ENCODE results near the gene GNB5.
"Not testable (repeated sequence)": the region's sequence is repeated elsewhere in the genome, so short reads cannot be mapped to it uniquely, and the experiment has no call there.

The GNB5 gene

GRCh38 chr15:52111517-52112202, 79.5 kb downstream of the GNB5 start:
- DNase-seq = no peak

DNA sequence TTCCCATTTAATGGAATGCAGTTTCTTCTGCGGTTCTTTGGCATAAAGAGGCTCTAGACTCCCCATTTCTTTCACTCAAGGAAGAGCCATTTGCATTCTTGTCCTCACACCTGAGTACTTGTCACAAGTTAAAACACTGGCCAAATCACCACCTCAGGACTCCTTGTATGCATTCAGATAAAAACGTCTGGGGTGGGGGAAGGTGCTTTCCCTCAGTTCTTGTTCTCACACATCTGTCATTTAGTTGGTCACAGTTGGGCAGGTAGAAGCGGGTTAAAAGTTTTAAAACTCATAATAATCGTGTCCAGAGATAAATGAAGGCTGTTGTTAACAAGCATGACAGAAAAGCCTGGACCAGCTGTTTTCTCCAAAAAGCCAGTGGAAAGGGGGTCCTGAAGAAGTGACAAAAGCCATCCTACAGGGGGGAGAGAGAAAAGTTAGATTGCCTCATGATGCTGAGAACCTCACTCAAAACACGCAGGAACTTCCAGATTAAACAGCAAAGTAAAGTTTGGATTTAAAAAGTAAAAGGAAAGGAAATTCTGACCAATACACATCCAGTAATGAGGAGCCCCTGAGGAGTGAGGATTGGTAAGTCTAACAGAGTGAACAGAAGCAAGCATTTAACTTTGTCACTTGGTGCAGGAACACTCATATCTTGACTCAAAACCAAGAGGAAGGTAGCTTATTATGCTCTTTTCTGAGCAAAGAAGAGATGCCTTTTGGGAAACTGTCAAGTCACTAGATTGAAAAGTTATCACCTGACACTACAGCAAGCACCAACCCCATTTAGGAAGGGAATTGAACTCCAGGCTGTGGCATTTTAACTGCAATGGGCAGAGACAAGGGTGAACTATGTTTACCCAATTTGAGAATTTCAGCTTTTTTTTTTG, 81.4 kb downstream of the GNB5 start:
- no peak for DNase-seq

- DNase-seq = no peak
Observed at GRCh38 chr15:52107238-52107637, 84.0 kb downstream of the GNB5 start.

DNA sequence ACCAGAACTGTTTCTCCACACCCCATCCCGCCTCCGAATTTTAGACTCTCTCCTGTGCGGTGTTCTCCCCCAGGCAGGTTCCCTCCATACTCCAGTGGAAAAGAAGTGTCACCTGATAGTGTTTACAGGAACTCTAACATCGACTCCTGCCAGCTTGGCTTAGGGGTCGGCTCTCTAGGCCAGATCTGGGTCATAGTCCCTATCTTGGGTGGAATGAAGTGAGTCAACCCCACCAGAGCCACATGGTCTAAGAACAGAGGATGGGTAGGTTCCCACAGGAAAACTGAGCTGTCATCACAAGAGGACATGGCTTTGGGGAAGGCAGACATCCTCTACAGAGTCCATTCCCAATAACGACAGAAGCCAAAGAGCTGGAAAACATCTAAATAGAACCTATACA, 84.6 kb downstream of the GNB5 start:
- no peak for DNase-seq

GRCh38 chr15:52105846-52106245, 85.3 kb downstream of the GNB5 start:
- no peak for DNase-seq

DNA sequence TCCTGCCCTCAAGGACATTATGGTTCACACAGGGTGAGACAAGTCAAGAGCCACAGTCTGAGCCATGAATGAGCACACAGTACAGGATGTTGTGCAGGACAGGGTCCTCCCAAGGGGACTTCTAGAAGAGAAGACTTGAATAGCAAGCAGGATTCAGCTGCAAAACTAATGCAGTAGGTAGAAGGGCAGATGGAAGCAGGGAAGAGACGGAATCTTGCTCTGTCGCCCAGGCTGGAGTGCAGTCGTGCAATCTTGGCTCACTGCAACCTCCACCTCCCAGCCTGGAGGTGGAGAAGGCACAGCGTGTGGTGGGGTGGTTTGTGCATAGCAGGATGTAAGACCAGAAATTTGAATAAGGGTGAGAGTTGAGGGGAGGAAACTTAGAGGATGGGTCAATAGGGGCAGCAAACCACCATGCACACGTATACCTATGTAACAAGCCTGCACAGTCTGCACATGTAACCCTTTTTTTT, 86.6 kb downstream of the GNB5 start:
- DNase-seq = no peak

DNA sequence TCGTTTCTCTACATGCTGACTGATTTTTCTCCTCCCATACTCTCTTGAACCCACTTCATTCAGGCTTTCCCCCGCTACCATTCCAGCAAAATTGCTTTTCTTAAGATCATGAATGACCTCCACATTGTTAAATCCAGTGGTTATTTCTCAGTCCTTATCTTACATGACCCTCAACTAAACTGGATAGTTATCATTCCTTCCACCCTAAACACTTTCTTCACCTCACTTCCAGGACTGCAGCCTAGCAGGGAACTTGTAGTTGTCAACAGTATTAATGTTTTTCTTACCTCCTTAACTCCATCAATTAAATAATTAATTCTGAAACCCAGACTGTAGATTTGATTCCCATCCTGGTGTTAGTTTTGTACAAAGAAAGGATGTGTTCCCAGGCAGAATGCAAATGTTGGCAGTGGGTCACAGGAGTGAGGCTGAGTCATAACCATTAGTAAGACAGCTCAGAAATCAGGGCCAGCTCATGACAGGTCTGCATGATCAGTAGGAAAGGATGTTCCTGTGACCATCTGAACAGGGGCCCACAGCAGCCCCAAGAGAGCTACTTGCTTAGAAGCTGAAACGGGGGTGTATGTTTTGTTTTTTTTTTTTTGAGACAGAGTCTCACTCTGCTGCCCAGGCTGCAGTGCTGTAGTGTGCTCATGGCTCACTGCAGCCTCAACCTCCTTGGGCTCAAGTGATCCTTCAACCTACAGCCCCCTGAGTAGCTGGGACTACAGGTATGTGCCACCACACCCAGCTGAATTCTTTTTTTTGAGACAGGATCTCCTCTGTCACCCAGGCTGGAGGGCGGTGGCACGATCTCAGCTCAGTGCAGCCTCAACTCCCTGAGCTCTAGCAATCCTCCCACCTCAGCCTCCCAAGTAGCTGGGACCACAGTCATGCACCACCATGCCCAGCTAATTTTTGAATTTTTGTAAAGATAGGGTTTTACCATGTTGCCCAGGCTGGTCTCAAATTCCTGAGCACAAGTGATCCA, 87.7 kb downstream of the GNB5 start:
- no peak for DNase-seq

DNA sequence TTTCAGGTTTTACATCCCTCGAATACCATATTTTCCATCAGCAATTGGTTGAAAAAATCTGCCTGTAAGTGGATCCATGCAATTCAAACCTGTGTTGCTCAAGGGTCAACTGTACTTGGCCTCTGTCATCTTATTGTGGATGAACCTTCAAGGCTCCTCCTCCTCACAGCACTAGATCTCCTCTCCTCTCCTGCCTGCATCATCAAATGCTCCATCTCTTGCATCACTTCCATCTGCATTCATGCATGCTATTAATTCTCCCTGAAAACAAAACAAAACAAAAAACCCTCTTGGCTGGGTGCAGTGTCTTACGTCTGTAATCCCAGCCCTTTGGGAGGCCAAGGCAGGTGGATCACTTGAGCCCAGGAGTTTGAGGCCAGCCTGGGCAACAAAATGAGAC, 88.7 kb downstream of the GNB5 start:
- DNase-seq = no peak

DNA sequence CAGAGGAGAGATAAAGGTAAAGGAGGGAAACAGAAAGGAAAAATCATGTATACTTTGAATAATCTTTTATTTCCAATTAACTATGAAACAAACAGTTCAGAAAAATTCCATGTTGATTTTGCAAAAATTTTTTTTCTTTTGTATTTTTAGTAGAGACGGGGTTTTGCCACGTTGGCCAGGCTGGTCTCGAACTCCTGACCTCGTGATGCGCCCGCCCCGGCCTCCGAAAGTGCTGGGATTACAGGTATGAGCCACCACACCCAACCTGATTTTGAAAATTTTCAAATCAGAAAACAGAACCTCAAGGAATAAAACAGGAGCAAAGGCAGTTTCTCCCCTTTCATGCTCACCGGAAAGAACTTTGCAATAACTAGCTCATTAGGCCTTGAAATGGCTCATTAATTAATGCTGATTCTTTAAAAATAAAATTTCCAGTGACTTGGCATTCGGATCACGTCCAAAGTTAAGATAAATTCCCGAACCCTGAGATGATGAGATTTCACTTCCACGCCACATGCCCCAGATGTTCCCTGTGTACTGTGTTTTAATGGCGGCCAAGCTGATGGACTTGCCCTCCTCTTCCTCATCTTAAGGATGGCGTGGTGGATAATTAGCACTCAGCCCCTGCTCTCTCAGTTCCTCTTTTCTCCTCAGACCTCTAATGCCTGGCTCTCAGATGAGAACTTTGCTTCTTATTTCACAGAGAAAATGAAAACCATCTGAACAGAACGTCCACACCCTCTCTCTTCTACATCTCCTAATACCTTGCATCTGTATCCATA, 89.5 kb downstream of the GNB5 start:
- no peak for DNase-seq

DNA sequence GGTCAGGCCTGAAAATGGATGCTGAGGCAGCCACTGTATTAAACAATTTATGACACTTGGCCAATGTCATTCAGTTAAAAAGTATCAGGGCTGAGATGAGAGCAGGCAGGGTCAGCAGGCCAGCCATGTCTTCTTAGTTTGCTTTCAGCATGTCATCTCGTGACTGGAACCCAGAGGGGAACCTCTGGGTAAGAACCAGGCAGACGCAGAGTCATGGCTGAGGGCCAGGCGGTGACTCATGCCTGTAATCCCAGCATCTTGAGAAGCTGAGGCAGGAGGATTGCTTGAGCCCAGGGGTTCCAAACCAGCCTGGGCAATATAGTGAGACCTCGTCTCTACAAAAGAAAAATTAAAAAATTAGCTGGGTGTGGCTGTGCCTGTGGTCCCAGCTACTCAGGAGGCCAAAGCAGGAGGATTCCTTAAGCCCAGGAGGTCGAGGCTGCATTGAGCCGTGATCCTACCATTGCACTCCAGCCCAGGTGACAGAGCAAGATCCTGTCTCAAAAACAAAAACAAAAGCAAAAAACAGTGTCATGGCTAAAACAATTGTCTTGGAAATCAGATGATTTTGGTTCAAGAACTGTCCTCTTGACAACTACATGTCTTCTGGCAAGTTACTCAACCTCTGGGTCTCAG, 90.3 kb downstream of the GNB5 start:
- no peak for DNase-seq

- DNase-seq = no peak
Observed at GRCh38 chr15:52099651-52100272, 91.4 kb downstream of the GNB5 start.

GRCh38 chr15:52098323-52098722, 92.9 kb downstream of the GNB5 start:
- no peak for DNase-seq

DNA sequence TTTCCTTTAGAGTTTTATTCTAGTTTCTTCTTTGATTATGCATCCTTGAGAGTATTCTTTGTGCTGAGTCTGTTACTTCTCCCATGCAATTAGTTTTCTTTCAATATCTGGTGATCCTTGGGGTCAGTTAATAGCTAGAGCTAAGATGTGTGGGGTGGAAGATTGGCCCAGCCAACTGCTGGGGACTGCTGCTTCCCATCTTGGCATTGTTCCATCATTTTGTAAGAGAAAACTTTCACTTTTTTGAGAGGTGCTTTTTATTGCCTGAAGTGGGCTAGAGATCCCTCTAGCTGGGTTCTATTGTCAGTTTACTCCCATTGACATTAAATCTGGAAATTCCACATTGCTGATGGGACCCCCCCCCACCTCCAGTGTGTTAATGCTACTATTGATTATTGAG, 94.0 kb downstream of the GNB5 start:
- no peak for DNase-seq

- not testable (repeated sequence) for DNase-seq
Observed at GRCh38 chr15:52096536-52096935, 94.7 kb downstream of the GNB5 start.

DNA sequence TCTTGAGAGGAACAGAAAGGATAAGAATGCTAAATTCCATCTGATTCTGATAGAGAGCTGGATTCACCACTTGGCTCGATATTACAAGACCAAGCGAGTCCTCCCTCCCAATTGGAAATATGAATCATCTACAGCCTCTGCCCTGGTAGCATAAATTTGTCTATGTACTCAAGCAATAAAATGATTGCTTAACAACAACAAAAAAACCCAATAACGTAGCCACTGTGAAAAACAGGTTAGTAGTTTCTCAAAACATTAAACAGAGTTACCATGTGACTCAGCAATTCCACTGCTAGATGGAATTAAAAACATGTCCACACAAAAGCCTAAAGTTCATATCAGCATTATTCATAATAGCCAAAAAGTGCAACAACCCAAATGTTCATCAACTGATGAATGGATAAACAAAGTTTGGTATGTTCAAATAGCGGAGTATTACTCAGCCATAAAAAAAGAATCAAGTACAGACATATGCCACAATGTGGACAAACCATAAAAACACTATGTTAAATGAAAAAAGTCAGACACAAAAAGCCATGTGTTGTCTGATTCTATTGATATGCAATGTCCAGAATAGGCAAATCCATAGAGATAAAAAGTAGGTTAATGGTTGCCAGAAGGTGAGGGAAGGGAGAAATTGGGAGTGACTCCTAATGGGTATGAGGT, 95.5 kb downstream of the GNB5 start:
- DNase-seq = no peak

DNA sequence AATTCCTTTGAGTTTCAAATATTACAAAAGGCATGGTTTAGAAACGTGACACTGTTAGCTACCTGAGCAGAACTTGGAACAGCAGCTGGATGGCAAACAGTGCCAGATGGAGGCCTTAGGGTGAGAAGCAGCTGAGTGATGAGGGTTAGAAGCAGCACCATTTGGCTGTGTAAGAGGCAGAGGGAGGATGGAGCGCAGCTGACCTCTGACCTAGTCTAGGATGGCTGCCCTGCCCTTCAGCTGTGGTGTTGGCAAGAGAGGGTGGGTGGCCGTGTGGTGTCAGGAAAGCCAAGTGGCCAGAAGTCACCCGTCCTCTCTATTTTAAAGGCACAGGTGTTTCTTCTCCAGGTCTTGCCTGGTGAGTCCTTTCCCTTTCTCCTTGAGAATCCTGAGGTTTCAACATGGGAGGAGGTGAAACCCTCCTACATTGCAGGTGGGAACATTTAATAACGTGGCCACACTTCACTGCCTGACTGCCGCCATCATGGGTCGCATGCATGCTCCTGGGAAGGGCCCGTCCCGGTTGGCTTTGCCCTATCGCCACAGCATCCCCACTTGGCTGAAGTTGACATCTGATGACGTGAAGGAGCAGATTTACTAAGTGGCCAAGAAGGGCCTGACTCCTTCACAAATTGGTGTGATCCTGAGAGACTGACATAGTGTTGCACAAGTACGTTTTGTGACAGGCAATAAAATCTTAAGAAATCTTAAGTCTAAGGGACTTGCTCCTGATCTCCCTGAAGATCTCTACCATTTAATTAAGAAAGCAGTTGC, 96.2 kb downstream of the GNB5 start:
- no peak for DNase-seq

GRCh38 chr15:52093539-52094510, 97.4 kb downstream of the GNB5 start:
- no peak for DNase-seq

- no peak for DNase-seq
Observed at GRCh38 chr15:52093167-52093538, 98.0 kb downstream of the GNB5 start.

- no peak for DNase-seq
Observed at GRCh38 chr15:52090193-52090592, 101.0 kb downstream of the GNB5 start.
